OCI-LY3 (cell line): ENCODE results near the gene SLC10A6.
"Not testable (repeated sequence)": the region's sequence is repeated elsewhere in the genome, so short reads cannot be mapped to it uniquely, and the experiment has no call there.

Source experiments
- H2AFZ ChIP-seq: fragments of 200-600, 300-600 bp; shearing (Covaris generic); 2 replicates; pipeline ENCODE4 v1.6.0; 2014; ENCODE audit warnings: antibody characterized with exemption, low read depth, low read length
- H3K27ac ChIP-seq: fragments of 200-600, 300-600 bp; sonication (generic); 2 replicates; pipeline ENCODE4 v1.5.1; 2014; ENCODE audit warnings: mild to moderate bottlenecking, low read length, moderate library complexity, mixed read lengths
- H3K27me3 ChIP-seq: fragments of 200-600, 300-600 bp; sonication (generic); 2 replicates; pipeline ENCODE4 v1.6.1; 2014; ENCODE audit warnings: low read depth, low read length, mixed read lengths
- H3K36me3 ChIP-seq: fragments of 200-600, 300-600 bp; sonication (generic); replicated peaks from 2 replicates; pipeline ENCODE3; 2014; ENCODE audit warnings: low read depth, low read length, mixed read lengths
- H3K4me1 ChIP-seq: fragments of 300-600, 200-600 bp; sonication (generic); 2 replicates; pipeline ENCODE4 v1.6.1; 2014; ENCODE audit warnings: low read length, mixed read lengths
- H3K4me2 ChIP-seq: fragments of 200-600, 300-600 bp; sonication (generic); 2 replicates; pipeline ENCODE4 v1.6.1; 2014; ENCODE audit warnings: low read length, mixed read lengths
- H3K4me3 ChIP-seq: fragments of 300-600, 200-600 bp; sonication (generic); 2 replicates; pipeline ENCODE4 v1.5.1; 2014; ENCODE audit warnings: antibody characterized with exemption, mild to moderate bottlenecking, low read length, moderate library complexity
- H3K79me2 ChIP-seq: fragments of 300-600, 200-600 bp; shearing (Covaris generic); 2 replicates; pipeline ENCODE4 v1.6.1; 2014; ENCODE audit warnings: mild to moderate bottlenecking, low read length, mixed read lengths
- H3K9ac ChIP-seq: fragments of 300-600, 200-600 bp; shearing (Covaris generic); 2 replicates; pipeline ENCODE4 v1.6.0; 2014; ENCODE audit warnings: mild to moderate bottlenecking, low read length, moderate library complexity
- H3K9me3 ChIP-seq: fragments of 200-600, 300-600 bp; shearing (Covaris generic); 2 replicates; pipeline ENCODE4 v1.6.1; 2014; ENCODE audit warnings: low read length, mixed read lengths; ENCODE audit not compliant: insufficient read depth
- H4K20me1 ChIP-seq: fragments of 200-600, 300-600 bp; sonication (generic); 2 replicates; pipeline ENCODE4 v1.6.1; 2016; ENCODE audit warnings: low read length, mixed read lengths; ENCODE audit not compliant: insufficient read depth
- CTCF ChIP-seq: fragments of 200-600, 300-600 bp; sonication (generic); IDR thresholded peaks from 2 replicates; pipeline ENCODE4 v1.5.1; 2014; ENCODE audit warnings: antibody characterized with exemption, low read length, low read depth
- EZH2phosphoT487 ChIP-seq: fragments of 200-600 bp; shearing (Covaris generic); IDR thresholded peaks from 2 replicates; pipeline ENCODE4 v1.6.1; 2018; ENCODE audit warnings: antibody characterized with exemption, mixed run types, low read depth

The SLC10A6 gene

GRCh38 chr4:86890790-86891189 lies 41.6 kb upstream of the SLC10A6 start:
- Histone ChIP-seq H2AFZ (no peak overlapping the region), H3K27ac (no peak overlapping the region), H4K20me1 (no peaks in the 10 kb centered on the region), H3K4me2 (0 out of 2 replicates have a peak overlapping the region, but pooled peaks have one; percentile 84), H3K9me3 (no peaks in the 10 kb centered on the region), H3K4me3 (no peak overlapping the region), H3K9ac (no peak overlapping the region), H3K79me2 (no peaks in the 10 kb centered on the region), H3K36me3 (no peaks in the 10 kb centered on the region), H3K4me1 (peaks cover 8% of the 10 kb centered on the region), H3K27me3 (no peaks in the 10 kb centered on the region)
- no peak for TF ChIP-seq CTCF
- no peak for TF ChIP-seq EZH2phosphoT487

GRCh38 chr4:86879641-86880040 lies 30.5 kb upstream of the SLC10A6 start:
- Histone ChIP-seq H3K27me3 (no peaks in the 10 kb centered on the region), H3K9me3 (peaks cover 14% of the 10 kb centered on the region), H3K27ac (no peak overlapping the region), H4K20me1 (no peaks in the 10 kb centered on the region), H3K36me3 (no peaks in the 10 kb centered on the region), H3K4me3 (no peak overlapping the region), H3K79me2 (no peaks in the 10 kb centered on the region), H3K4me1 (no peaks in the 10 kb centered on the region), H3K4me2 (no peak overlapping the region), H2AFZ (no peak overlapping the region), H3K9ac (no peak overlapping the region)
- TF ChIP-seq EZH2phosphoT487 (no peak), CTCF (no peak)

GRCh38 chr4:86878640-86879039 lies 29.5 kb upstream of the SLC10A6 start:
- H3K36me3 ChIP-seq = no peaks in the 10 kb centered on the region
- TF ChIP-seq CTCF (no peak), EZH2phosphoT487 (no peak)
- H3K79me2 ChIP-seq = no peaks in the 10 kb centered on the region
- H3K4me2 ChIP-seq = no peak overlapping the region
- H3K9ac ChIP-seq = no peak overlapping the region
- no peaks in the 10 kb centered on the region for H3K4me1 ChIP-seq
- peaks cover 14% of the 10 kb centered on the region for H3K9me3 ChIP-seq
- H4K20me1 ChIP-seq = no peaks in the 10 kb centered on the region
- H3K27ac ChIP-seq = no peak overlapping the region
- no peak overlapping the region for H3K4me3 ChIP-seq
- H3K27me3 ChIP-seq = no peaks in the 10 kb centered on the region
- no peak overlapping the region for H2AFZ ChIP-seq

- Histone ChIP-seq H2AFZ (no peak overlapping the region), H3K27me3 (no peaks in the 10 kb centered on the region), H3K79me2 (no peaks in the 10 kb centered on the region), H3K4me1 (no peaks in the 10 kb centered on the region), H4K20me1 (no peaks in the 10 kb centered on the region), H3K9ac (no peak overlapping the region), H3K36me3 (no peaks in the 10 kb centered on the region), H3K4me3 (no peak overlapping the region), H3K9me3 (peaks cover 14% of the 10 kb centered on the region), H3K27ac (no peak overlapping the region), H3K4me2 (no peak overlapping the region)
- no peak for TF ChIP-seq EZH2phosphoT487
- no peak for TF ChIP-seq CTCF
Measured at GRCh38 chr4:86876894-86877685, 27.9 kb upstream of the SLC10A6 start.

GRCh38 chr4:86875436-86875835 lies 26.3 kb upstream of the SLC10A6 start:
- H3K9ac ChIP-seq = not testable (repeated sequence)

More at GRCh38 chr4:86875436-86875835, 26.3 kb upstream of the SLC10A6 start:
- not testable (repeated sequence) for H3K27ac ChIP-seq, H3K4me2 ChIP-seq, H3K79me2 ChIP-seq, H3K36me3 ChIP-seq, H3K4me3 ChIP-seq, H3K4me1 ChIP-seq, H2AFZ ChIP-seq, H3K27me3 ChIP-seq, H4K20me1 ChIP-seq
- H3K9me3 ChIP-seq = peaks cover 14% of the 10 kb centered on the region
